GM12878 (cell line): ENCODE results near the gene PTEN.

ENCODE experiments used
- CBX5 ChIP-seq: sonication (generic); IDR thresholded peaks from 2 replicates; pipeline ENCODE4 v1.6.1; 2016; ENCODE audit warnings: low read depth, moderate library complexity, mild to moderate bottlenecking, inconsistent platforms
- CTCF ChIP-seq, 3 experiments: IDR thresholded peaks in 2 of 3; conservative IDR thresholded peaks in 1 of 3; 2 replicates each; pipeline ENCODE4 v1.5.1; 2011; ENCODE audit warnings: low read depth in 3 of 3, low read length in 3 of 3, mild to moderate bottlenecking in 3 of 3, control low read depth in 2 of 3, moderate library complexity in 2 of 3, inconsistent platforms in 1 of 3, mixed read lengths in 1 of 3; ENCODE audit not compliant: control insufficient read depth in 2 of 3, insufficient read depth in 1 of 3; ENCODE audit errors: extremely low read depth in 1 of 3
- ESRRA ChIP-seq: IDR thresholded peaks from 2 replicates; pipeline ENCODE4 v1.6.1; 2012; ENCODE audit warnings: mild to moderate bottlenecking, low read length, improper control_type of control experiment
- POLR2A ChIP-seq: IDR thresholded peaks from 2 replicates; pipeline ENCODE4 v1.6.1; 2011; ENCODE audit warnings: low read depth, mild to moderate bottlenecking, low read length
- TARDBP ChIP-seq: IDR thresholded peaks from 2 replicates; pipeline ENCODE4 v1.6.1; 2016; ENCODE audit warnings: borderline replicate concordance
- TCF12 ChIP-seq: IDR thresholded peaks from 2 replicates; pipeline ENCODE4 v1.6.1; 2011; ENCODE audit warnings: low read depth, mild to moderate bottlenecking, low read length
- TCF7 ChIP-seq: IDR thresholded peaks from 2 replicates; pipeline ENCODE4 v1.6.1; 2014; ENCODE audit warnings: antibody characterized with exemption, borderline replicate concordance
- YY1 ChIP-seq: IDR thresholded peaks from 2 replicates; pipeline ENCODE4 v1.6.1; 2011; ENCODE audit warnings: low read depth, mild to moderate bottlenecking, low read length

DNA sequence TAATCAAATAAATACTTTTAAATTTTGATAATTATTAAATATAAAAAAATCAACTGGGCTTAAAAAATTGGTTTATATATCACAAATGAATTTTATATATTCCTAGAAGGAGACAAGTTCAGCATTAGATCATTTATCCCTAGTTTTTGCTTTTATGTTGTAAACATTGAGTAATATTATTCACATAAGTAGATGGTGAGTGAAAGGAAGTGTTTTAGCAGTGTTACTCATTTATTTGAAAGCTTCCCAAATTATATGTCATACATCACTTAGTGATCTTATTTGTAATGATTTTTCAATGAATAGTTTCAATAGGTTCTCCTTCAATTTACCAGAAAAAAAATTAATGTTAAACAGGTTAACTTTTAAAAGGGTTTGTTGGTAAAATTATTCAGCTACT, 15.9 kb upstream of the PTEN start:
- TF ChIP-seq TCF12 (no peak), CBX5 (no peak), YY1 (no peak), POLR2A (no peak), TARDBP (no peak), ESRRA (no peak), CTCF (IDR thresholded peaks at IDR 0.05 in 2 of 3, conservative IDR thresholded peaks at IDR 0.05 in 1 of 3; ENCODE audit: control insufficient read depth in 2 of 3, extremely low read depth in 1 of 3, insufficient read depth in 1 of 3, low read depth in 3 of 3, low read length in 3 of 3) (no peak), TCF7 (no peak)
